GM12864 (cell line): ENCODE measurements around the gene NAGLU.

Experiments
- DNase-seq: peaks from one replicate; pipeline ENCODE4 v3.0.0-alpha.2; 2011; ENCODE audit warnings: low read depth
- H3K4me3 ChIP-seq: 2 replicates; pipeline ENCODE4 v1.5.1; 2011; ENCODE audit warnings: mild to moderate bottlenecking, low read depth, low read length, control low read depth
- CTCF ChIP-seq: IDR thresholded peaks from 2 replicates; pipeline ENCODE4 v1.5.1; 2011; ENCODE audit warnings: low read depth, mild to moderate bottlenecking, moderate library complexity, low read length, control low read depth, inconsistent platforms; ENCODE audit errors: missing control alignments

The NAGLU gene

GRCh38 chr17:42590886-42591285, 54.8 kb downstream of the NAGLU start:
- no peak for DNase-seq
- H3K4me3 ChIP-seq, result no peak overlapping the region
- no peak for TF ChIP-seq CTCF

GRCh38 chr17:42591411-42591810, 55.4 kb downstream of the NAGLU start:
- no peak for DNase-seq
- no peak overlapping the region for H3K4me3 ChIP-seq
- no peak for TF ChIP-seq CTCF
